HepG2 (cell line): ENCODE data around the gene PROC. TPM values are rescaled to one million over a fixed set of nuclear protein-coding genes. Genes with fewer than 3 reads are reported as not detected.

ENCODE experiments used
- BRD4 ChIP-seq: sonication (generic); formaldehyde crosslinking; IDR thresholded peaks from 2 replicates; pipeline ENCODE4 v1.4.0; 2020; ENCODE audit warnings: missing genetic modification reagents
- FOXP4 ChIP-seq: sonication (generic); formaldehyde crosslinking; IDR thresholded peaks from 2 replicates; pipeline ENCODE4 v1.4.0; 2020; ENCODE audit warnings: missing genetic modification reagents
- GATA4 ChIP-seq: sonication (generic); IDR thresholded peaks from 2 replicates; pipeline ENCODE4 v1.6.1; 2016; ENCODE audit warnings: antibody characterized with exemption, low read depth, borderline replicate concordance
- KLF6 ChIP-seq: IDR thresholded peaks from 2 replicates; pipeline ENCODE4 v1.8.0; 2016; ENCODE audit warnings: missing biosample characterization, missing genetic modification reagents
- MATR3 ChIP-seq: sonication (generic); formaldehyde crosslinking; IDR thresholded peaks from 2 replicates; pipeline ENCODE4 v1.4.0; 2020; ENCODE audit warnings: missing genetic modification reagents
- MEF2D ChIP-seq: sonication (generic); formaldehyde crosslinking; IDR thresholded peaks from 2 replicates; pipeline ENCODE4 v1.5.1; 2020; ENCODE audit warnings: mild to moderate bottlenecking, missing genetic modification reagents
- PAXIP1 ChIP-seq: sonication (generic); formaldehyde crosslinking; conservative IDR thresholded peaks from 2 replicates; pipeline ENCODE4 v1.4.0; 2020; ENCODE audit warnings: mild to moderate bottlenecking, missing genetic modification reagents, moderate library complexity
- REXO4 ChIP-seq: sonication (generic); formaldehyde crosslinking; IDR thresholded peaks from 2 replicates; pipeline ENCODE4 v1.8.0; 2022; ENCODE audit warnings: missing genetic modification reagents, mild to moderate bottlenecking, borderline replicate concordance
- SCMH1 ChIP-seq: sonication (generic); formaldehyde crosslinking; IDR thresholded peaks from 2 replicates; pipeline ENCODE4 v1.9.0; 2021; ENCODE audit warnings: missing genetic modification reagents, mild to moderate bottlenecking, borderline replicate concordance
- SKI ChIP-seq: fragments of 450-650 bp; IDR thresholded peaks from one replicate; pipeline ENCODE4 v1.6.1; 2018; ENCODE audit warnings: mild to moderate bottlenecking; ENCODE audit not compliant: partially characterized antibody
- TEAD2 ChIP-seq: sonication (generic); formaldehyde crosslinking; IDR thresholded peaks from 2 replicates; pipeline ENCODE4 v1.9.0; 2021; ENCODE audit warnings: missing genetic modification reagents
- TFDP1 ChIP-seq: IDR thresholded peaks from 2 replicates; pipeline ENCODE4 v1.6.1; 2016; ENCODE audit warnings: missing compliant biosample characterization, missing genetic modification reagents, borderline replicate concordance
- TP53 ChIP-seq: sonication (generic); formaldehyde crosslinking; conservative IDR thresholded peaks from 2 replicates; pipeline ENCODE4 v1.4.0; 2020; ENCODE audit warnings: missing genetic modification reagents
- ZNF629 ChIP-seq: sonication (generic); formaldehyde crosslinking; conservative IDR thresholded peaks from 2 replicates; pipeline ENCODE4 v1.5.0; 2020; ENCODE audit warnings: missing genetic modification reagents
- ZNF687 ChIP-seq: sonication (generic); formaldehyde crosslinking; IDR thresholded peaks from 2 replicates; pipeline ENCODE4 v1.5.1; 2020; ENCODE audit warnings: mild to moderate bottlenecking, missing genetic modification reagents, moderate library complexity
- ZUFSP ChIP-seq: sonication (generic); formaldehyde crosslinking; IDR thresholded peaks from 2 replicates; pipeline ENCODE4 v1.9.0; 2021; ENCODE audit warnings: missing genetic modification reagents, mild to moderate bottlenecking, borderline replicate concordance
- polyA plus RNA-seq, 8 experiments: library from polyadenylated mRNA; depleted of rRNA in 3 of 8; stranded (reverse) in 7 of 8; unstranded in 1 of 8; fragments of >200 nt; fragmentation: Illumina TruSeq in 4 of 8; extraction: Trizol in 4 of 8; gene quantifications; 2 replicates each; pipeline versions ENCODE4 v1.2.1 to v1.2.3, GENCODE V29; 2011 to 2016; ENCODE audit warnings: low read depth in 4 of 8, missing spikeins in 1 of 8, mixed read lengths in 1 of 8; ENCODE audit not compliant: insufficient read depth in 1 of 8
- total RNA-seq, 5 experiments: library from RNA; depleted of rRNA; stranded (reverse); fragments of >200 nt; fragmentation: Illumina TruSeq; extraction: Trizol; gene quantifications; 2 replicates each; pipeline ENCODE4 v1.2.3, GENCODE V29; 2016; ENCODE audit warnings: low read depth in 1 of 5

The PROC gene
- total and polyA plus RNA-seq, 2 of the 13 experiments (the other 11 are each of a cell fraction or from before 2014, with no cell fraction given) = 134 to 185 TPM

- TF ChIP-seq TP53 (CRISPR knock-in tag) (no peak; the same call in 1 of the 2 replicates), MATR3 (CRISPR knock-in tag) (no peak), TEAD2 (CRISPR knock-in tag) (no peak), SCMH1 (no peak), ZUFSP (CRISPR knock-in tag) (no peak), ZNF629 (no peak), ZNF687 (CRISPR knock-in tag) (peak; percentile 92), KLF6 (CRISPR knock-in tag) (no peak), GATA4 (no peak), TFDP1 (CRISPR knock-in tag) (peak; percentile 44; the same call in 1 of the 2 replicates), FOXP4 (CRISPR knock-in tag) (peak; percentile 24), MEF2D (CRISPR knock-in tag) (0 out of 2 replicates have a peak, but pooled peaks have one; percentile 18), PAXIP1 (CRISPR knock-in tag) (peak; percentile 49; the same call in 1 of the 2 replicates), SKI (peak; percentile 11), BRD4 (CRISPR knock-in tag) (peak; percentile 14), REXO4 (CRISPR knock-in tag) (no peak)
These were observed 30.4 kb upstream of the PROC start, which contains the start of gene MAP3K2 (continued) for GRCh38 chr2:127387655-127388422.
